Suprapubic skin (tissue), 4 donors: Measurements from ENCODE around the gene TYMP. TPM values are rescaled to one million over a fixed set of nuclear protein-coding genes. Genes with fewer than 3 reads are reported as not detected.
"Not testable (repeated sequence)": the region's sequence is repeated elsewhere in the genome, so short reads cannot be mapped to it uniquely, and the experiment has no call there.

Experiments used
- DNase-seq, 2 donors: peaks; one replicate each; pipeline ENCODE4 v3.0.0-alpha.2; 2019; ENCODE audit warnings: low spot score in 2 of 2
- H3K27ac ChIP-seq: fragments of 200-600 bp; sonication (generic); one replicate; pipeline ENCODE4 v1.5.1; 2019
- H3K27me3 ChIP-seq: fragments of 200-600 bp; sonication (generic); one replicate; pipeline ENCODE4 v1.5.1; 2019
- H3K36me3 ChIP-seq: fragments of 200-600 bp; sonication (generic); one replicate; pipeline ENCODE4 v1.5.1; 2019
- H3K4me1 ChIP-seq: fragments of 200-600 bp; sonication (generic); one replicate; pipeline ENCODE4 v1.5.1; 2019
- H3K4me3 ChIP-seq: fragments of 200-600 bp; sonication (generic); one replicate; pipeline ENCODE4 v1.5.1; 2019; ENCODE audit warnings: mild to moderate bottlenecking
- H3K9me3 ChIP-seq: fragments of 200-600 bp; sonication (generic); one replicate; pipeline ENCODE4 v1.5.1; 2019
- EP300 ChIP-seq: sonication (generic); formaldehyde crosslinking; IDR thresholded peaks from one replicate; pipeline ENCODE4 v1.6.1; 2017; ENCODE audit warnings: antibody characterized with exemption
- POLR2A ChIP-seq, 2 donors: fragments of 450-650 bp; IDR thresholded peaks; one replicate each; pipeline ENCODE4 v1.6.1; 2017; ENCODE audit warnings: antibody characterized with exemption in 2 of 2, mild to moderate bottlenecking in 2 of 2, moderate library complexity in 2 of 2
- POLR2AphosphoS5 ChIP-seq, 3 donors: sonication (generic); formaldehyde crosslinking; IDR thresholded peaks; one replicate each; pipeline ENCODE4 v1.6.1; 2017; ENCODE audit warnings: antibody characterized with exemption in 3 of 3
- WGBS: methylation state at CpG from one replicate; pipeline ENCODE4 v1.1.5; 2018; 5-methylcytosine and 5-hydroxymethylcytosine counted together
- total RNA-seq, 4 donors: library from RNA; depleted of rRNA; stranded (reverse); fragments of >200 nt; gene quantifications; one replicate each; pipeline ENCODE4 v1.1.0, GENCODE V29; 2016
- TF ChIP-seq, protein P1 (sequence below), 2 donors: fragments of 200-600 bp in 1 of 2; fragments of 450-650 bp in 1 of 2; sonication (generic) in 1 of 2; IDR thresholded peaks; one replicate each; pipeline ENCODE4 v1.5.1; 2016 to 2019; ENCODE audit warnings: antibody characterized with exemption in 2 of 2, mild to moderate bottlenecking in 1 of 2, moderate library complexity in 1 of 2

Gene TYMP
- total RNA-seq, 4 donors from 2014 or later = 23.6 to 46.9 (median 30.8) TPM

DNA sequence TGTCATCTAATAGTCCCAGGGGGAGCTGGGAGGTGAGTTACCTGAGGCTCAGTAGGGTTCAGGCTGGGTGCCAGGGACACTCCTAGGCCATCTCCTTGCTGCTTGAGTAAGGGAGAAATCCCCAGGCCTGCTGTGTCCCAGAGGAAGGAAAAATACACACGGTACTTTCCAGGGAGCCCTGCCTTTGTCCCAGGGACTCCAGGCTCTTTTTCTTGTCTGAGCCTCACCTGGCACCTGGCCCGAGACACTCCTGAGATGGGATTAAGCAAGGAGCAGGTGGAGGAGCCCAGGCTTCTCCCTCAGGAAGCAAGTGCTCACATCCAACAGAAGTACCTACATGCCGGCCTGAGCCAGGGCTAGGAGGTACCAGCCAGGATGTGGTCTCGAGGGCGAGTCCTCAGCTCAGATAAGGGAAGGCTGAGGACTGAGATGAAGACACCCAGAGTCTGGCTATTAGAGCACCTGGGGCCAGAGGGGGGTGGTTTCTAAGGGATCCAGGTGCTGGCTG, 15.0 kb upstream of the TYMP start:
- TF ChIP-seq EP300 = no peak
- 37% methylated on average over 4 of the region's 5 CpGs for WGBS

GRCh38 chr22:50544078-50544745, 14.4 kb upstream of the TYMP start:
- WGBS = 5% methylated on average over 18 of the region's 52 CpGs
- H3K4me3 ChIP-seq = peak overlapping the region; percentile 43
- H3K27me3 ChIP-seq = peaks cover 30% of the 10 kb centered on the region
- H3K27ac ChIP-seq = peak overlapping the region; percentile 72
- DNase-seq = peak; percentile 87 to 88
- TF ChIP-seq, protein P1, sequence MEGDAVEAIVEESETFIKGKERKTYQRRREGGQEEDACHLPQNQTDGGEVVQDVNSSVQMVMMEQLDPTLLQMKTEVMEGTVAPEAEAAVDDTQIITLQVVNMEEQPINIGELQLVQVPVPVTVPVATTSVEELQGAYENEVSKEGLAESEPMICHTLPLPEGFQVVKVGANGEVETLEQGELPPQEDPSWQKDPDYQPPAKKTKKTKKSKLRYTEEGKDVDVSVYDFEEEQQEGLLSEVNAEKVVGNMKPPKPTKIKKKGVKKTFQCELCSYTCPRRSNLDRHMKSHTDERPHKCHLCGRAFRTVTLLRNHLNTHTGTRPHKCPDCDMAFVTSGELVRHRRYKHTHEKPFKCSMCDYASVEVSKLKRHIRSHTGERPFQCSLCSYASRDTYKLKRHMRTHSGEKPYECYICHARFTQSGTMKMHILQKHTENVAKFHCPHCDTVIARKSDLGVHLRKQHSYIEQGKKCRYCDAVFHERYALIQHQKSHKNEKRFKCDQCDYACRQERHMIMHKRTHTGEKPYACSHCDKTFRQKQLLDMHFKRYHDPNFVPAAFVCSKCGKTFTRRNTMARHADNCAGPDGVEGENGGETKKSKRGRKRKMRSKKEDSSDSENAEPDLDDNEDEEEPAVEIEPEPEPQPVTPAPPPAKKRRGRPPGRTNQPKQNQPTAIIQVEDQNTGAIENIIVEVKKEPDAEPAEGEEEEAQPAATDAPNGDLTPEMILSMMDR (IDR thresholded peaks at IDR 0.05) = peak in 1 of 2 donors; percentile 45
- TF ChIP-seq POLR2A (IDR thresholded peaks at IDR 0.05) = no peak
- peaks cover 72% of the 10 kb centered on the region for H3K4me1 ChIP-seq
- H3K9me3 ChIP-seq = no peaks in the 10 kb centered on the region
- H3K36me3 ChIP-seq = no peaks in the 10 kb centered on the region

More for the DNA sequence above, 15.0 kb upstream of the TYMP start:
- Histone ChIP-seq H3K27ac (peak overlapping the region; percentile 72), H3K4me3 (peak overlapping the region; percentile 43), H3K9me3 (no peaks in the 10 kb centered on the region), H3K27me3 (peaks cover 34% of the 10 kb centered on the region), H3K4me1 (peaks cover 66% of the 10 kb centered on the region), H3K36me3 (no peaks in the 10 kb centered on the region)
- peak in 1 of 2 donors; percentile 82 for DNase-seq

DNA sequence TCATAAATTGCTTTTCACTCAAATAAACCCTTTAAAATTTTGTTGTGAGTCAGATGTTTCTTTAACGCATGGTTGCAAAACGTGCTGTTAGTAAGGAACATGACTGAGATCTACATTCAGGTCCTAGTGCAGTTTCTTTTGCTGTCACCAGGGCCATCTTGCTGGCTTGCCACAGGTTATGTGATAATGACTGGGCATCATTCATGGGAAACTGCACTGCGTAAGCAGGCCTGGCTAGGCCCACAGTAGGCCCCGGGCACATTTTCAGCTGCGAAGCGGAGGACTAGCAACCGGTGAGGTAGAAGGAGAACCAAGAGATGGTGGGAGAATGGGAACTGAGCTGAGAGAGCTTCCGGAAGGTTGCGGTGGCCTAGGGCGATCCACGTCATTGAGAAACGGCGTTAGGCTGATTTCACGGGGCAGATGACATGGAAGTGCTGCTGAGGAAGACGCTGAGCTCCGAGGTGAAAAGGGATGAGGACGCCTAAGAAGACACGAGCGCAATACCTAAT, 12.7 kb upstream of the TYMP start:
- no peaks in the 10 kb centered on the region for H3K36me3 ChIP-seq

GRCh38 chr22:50541667-50542026, 11.8 kb upstream of the TYMP start:
- not testable (repeated sequence) for H3K27me3 ChIP-seq, H3K9me3 ChIP-seq, DNase-seq, H3K36me3 ChIP-seq, H3K4me3 ChIP-seq
- WGBS = 29% methylated on average over 5 of the region's 5 CpGs
- Histone ChIP-seq H3K4me1 (peaks cover 71% of the 10 kb centered on the region), H3K27ac (peak overlapping the region; percentile 96)

More for the DNA sequence above, 12.7 kb upstream of the TYMP start:
- Histone ChIP-seq H3K4me1 (peaks cover 77% of the 10 kb centered on the region), H3K4me3 (no peak overlapping the region), H3K27me3 (peaks cover 15% of the 10 kb centered on the region), H3K9me3 (no peaks in the 10 kb centered on the region), H3K27ac (peak overlapping the region; percentile 96)
- WGBS = 85% methylated on average over 19 of the region's 19 CpGs
- TF ChIP-seq EP300 (no peak), POLR2A (IDR thresholded peaks at IDR 0.05) (no peak), POLR2AphosphoS5 (IDR thresholded peaks at IDR 0.05) (no peak)
- TF ChIP-seq, protein P1 (IDR thresholded peaks at IDR 0.05) = no peak
- DNase-seq = no peak

DNA sequence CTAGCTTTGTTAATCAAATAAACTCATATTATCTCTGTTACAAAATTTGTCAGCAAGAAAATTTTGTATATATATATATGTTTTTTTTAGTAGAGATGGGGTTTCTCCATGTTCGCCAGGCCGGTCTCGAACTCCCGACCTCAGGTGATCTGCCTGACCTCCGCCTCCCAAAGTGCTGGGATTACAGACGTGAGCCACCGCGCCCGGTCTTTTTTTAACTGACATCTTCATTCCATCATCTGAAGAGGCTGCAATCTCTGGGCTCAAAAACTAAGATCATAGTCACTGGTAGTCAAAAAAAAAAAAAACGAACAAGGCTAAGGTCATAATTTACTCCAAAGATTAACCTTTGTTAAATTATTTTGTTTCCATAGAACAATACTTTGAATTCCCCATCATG, 10.6 kb upstream of the TYMP start:
- WGBS = 82% methylated on average over 10 of the region's 10 CpGs
- Histone ChIP-seq H3K4me1 (peaks cover 62% of the 10 kb centered on the region), H3K27me3 (no peaks in the 10 kb centered on the region), H3K27ac (peak overlapping the region; percentile 96), H3K9me3 (no peaks in the 10 kb centered on the region), H3K36me3 (no peaks in the 10 kb centered on the region), H3K4me3 (no peak overlapping the region)
- TF ChIP-seq POLR2AphosphoS5 (IDR thresholded peaks at IDR 0.05) = no peak
- TF ChIP-seq POLR2A (IDR thresholded peaks at IDR 0.05) = no peak
- DNase-seq = no peak

DNA sequence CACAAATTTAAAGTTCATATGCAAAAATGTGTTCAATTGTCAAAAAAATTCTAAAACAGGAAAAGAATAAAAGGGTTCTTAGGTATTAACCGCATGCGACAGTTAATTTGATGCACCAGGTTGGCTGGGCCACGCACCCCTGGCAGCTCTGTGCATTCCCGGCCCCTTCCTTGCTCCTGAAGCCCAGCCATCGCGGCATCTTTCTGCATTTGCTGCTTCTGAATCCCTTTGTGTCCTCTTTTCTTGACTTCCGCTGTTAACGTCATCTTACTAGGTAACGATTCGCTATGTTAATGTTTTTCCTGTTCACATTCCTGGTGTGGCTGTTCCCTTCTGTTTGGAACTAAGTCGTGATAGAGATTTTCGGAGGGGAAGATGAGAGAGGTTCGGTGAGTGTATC, 8.0 kb upstream of the TYMP start:
- no peaks in the 10 kb centered on the region for H3K36me3 ChIP-seq
- WGBS = 90% methylated on average over 13 of the region's 13 CpGs
- H3K27me3 ChIP-seq = no peaks in the 10 kb centered on the region
- H3K27ac ChIP-seq = peak overlapping the region; percentile 96
- H3K4me1 ChIP-seq = peaks cover 60% of the 10 kb centered on the region
- TF ChIP-seq POLR2AphosphoS5 (IDR thresholded peaks at IDR 0.05) (no peak), POLR2A (IDR thresholded peaks at IDR 0.05) (no peak), EP300 (no peak)
- TF ChIP-seq, protein P1 (IDR thresholded peaks at IDR 0.05) = no peak
- H3K4me3 ChIP-seq = no peak overlapping the region
- H3K9me3 ChIP-seq = no peaks in the 10 kb centered on the region
- no peak for DNase-seq
